Nephron (organoid): Measurements from ENCODE around the gene NLRP1.

ENCODE experiments used
- H3K27ac Mint-ChIP-seq, 3 experiments: 2 replicates each; pipeline ENCODE4 v1.8.0; 2020; ENCODE audit warnings: mixed read lengths in 3 of 3, mild to moderate bottlenecking in 2 of 3, moderate library complexity in 1 of 3
- H3K27me3 Mint-ChIP-seq: 2 replicates; pipeline ENCODE4 v1.8.0; 2021; ENCODE audit warnings: low read depth, mild to moderate bottlenecking, moderate library complexity, mixed read lengths
- H3K36me3 Mint-ChIP-seq: 2 replicates; pipeline ENCODE4 v1.8.0; 2020; ENCODE audit warnings: low read depth, mixed read lengths
- H3K4me1 Mint-ChIP-seq: 2 replicates; pipeline ENCODE4 v1.8.0; 2020; ENCODE audit warnings: mixed read lengths
- H3K4me3 Mint-ChIP-seq, 3 experiments: 2 replicates each; pipeline ENCODE4 v1.8.0; 2020; ENCODE audit warnings: mild to moderate bottlenecking in 3 of 3, mixed read lengths in 3 of 3, moderate library complexity in 2 of 3
- H3K9me3 Mint-ChIP-seq: 2 replicates; pipeline ENCODE4 v1.8.0; 2020; ENCODE audit warnings: mixed read lengths
- TF ChIP-seq, protein P1 (sequence below), 3 experiments: fragments of 200-600 bp; sonication (generic); IDR thresholded peaks; one replicate each; pipeline ENCODE4 v1.5.0; 2021; ENCODE audit warnings: antibody characterized with exemption in 3 of 3; ENCODE audit not compliant: unreplicated experiment in 3 of 3

NLRP1 gene

GRCh38 chr17:5610956-5611355 is 26.6 kb upstream of the NLRP1 start:
- Mint-ChIP-seq H3K4me3 (no peak overlapping the region), H3K36me3 (no peaks in the 10 kb centered on the region), H3K9me3 (peaks cover 3% of the 10 kb centered on the region), H3K4me1 (no peaks in the 10 kb centered on the region), H3K27ac (no peak overlapping the region), H3K27me3 (peaks cover 13% of the 10 kb centered on the region)
- TF ChIP-seq, protein P1, sequence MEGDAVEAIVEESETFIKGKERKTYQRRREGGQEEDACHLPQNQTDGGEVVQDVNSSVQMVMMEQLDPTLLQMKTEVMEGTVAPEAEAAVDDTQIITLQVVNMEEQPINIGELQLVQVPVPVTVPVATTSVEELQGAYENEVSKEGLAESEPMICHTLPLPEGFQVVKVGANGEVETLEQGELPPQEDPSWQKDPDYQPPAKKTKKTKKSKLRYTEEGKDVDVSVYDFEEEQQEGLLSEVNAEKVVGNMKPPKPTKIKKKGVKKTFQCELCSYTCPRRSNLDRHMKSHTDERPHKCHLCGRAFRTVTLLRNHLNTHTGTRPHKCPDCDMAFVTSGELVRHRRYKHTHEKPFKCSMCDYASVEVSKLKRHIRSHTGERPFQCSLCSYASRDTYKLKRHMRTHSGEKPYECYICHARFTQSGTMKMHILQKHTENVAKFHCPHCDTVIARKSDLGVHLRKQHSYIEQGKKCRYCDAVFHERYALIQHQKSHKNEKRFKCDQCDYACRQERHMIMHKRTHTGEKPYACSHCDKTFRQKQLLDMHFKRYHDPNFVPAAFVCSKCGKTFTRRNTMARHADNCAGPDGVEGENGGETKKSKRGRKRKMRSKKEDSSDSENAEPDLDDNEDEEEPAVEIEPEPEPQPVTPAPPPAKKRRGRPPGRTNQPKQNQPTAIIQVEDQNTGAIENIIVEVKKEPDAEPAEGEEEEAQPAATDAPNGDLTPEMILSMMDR (IDR thresholded peaks at IDR 0.05; ENCODE audit: unreplicated experiment in 3 of 3), result no peak

DNA sequence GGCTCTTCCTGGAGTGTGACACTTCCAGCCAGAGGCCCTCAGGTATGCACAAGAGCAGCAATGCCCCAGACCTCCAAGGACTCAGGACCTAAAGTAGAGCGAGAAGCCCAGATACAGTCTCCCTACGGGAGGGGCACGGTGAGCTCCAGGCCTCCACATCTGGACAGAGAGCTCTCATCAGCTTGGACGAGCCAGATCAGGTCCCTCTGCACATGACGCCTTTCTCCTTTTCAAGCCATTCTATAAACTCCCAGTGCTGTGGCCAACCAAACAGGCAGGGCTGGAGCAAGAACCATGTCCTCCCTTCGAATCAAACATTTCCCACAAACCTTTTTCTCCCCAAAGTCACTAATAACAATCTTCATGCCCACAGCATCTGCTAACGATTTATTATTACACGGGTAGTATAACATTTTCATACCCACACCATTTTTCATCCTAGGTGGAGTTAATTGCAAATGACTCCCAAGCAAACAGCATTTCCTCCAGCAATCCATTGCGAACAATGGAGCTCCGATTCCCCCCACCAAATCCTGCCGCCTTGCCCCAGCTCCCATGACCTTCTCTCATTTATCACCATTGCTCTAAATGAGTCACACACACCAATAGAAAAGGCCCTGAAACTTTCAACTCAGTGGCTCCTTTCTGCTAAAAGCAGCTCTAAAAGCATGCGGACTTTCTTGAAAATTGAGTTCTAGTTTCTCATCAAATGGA is 24.2 kb upstream of the NLRP1 start:
- H3K9me3 Mint-ChIP-seq, result peaks cover 3% of the 10 kb centered on the region
- H3K36me3 Mint-ChIP-seq, result no peaks in the 10 kb centered on the region
- H3K4me1 Mint-ChIP-seq, result no peaks in the 10 kb centered on the region
- peaks cover 14% of the 10 kb centered on the region for H3K27me3 Mint-ChIP-seq
- no peak overlapping the region for H3K27ac Mint-ChIP-seq
- H3K4me3 Mint-ChIP-seq, result no peak overlapping the region
- TF ChIP-seq, protein P1 (IDR thresholded peaks at IDR 0.05; ENCODE audit: unreplicated experiment in 3 of 3), result no peak

DNA sequence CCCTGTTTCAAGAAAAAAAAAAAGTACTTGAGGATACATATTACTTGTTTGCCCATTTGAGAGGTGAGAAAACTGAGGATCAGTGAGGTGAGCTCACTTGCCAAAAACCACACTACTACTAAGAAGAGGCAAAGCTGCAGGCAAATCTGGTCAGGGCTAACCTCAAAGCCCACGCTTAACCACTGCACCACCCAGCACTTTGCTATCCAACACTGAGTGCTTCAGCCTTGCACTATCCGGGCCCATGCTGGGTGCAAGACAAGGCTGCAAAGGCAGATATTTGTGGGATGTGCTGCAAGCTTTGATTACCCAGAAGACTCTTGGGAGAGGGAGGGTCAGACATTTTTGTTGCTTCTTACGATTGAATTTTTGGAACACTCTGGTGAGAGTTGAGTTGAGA is 23.6 kb upstream of the NLRP1 start:
- H3K27ac Mint-ChIP-seq, result no peak overlapping the region
- peaks cover 15% of the 10 kb centered on the region for H3K27me3 Mint-ChIP-seq
- no peaks in the 10 kb centered on the region for H3K4me1 Mint-ChIP-seq
- H3K9me3 Mint-ChIP-seq, result peaks cover 3% of the 10 kb centered on the region
- no peak overlapping the region for H3K4me3 Mint-ChIP-seq
- H3K36me3 Mint-ChIP-seq, result no peaks in the 10 kb centered on the region
- TF ChIP-seq, protein P1 (IDR thresholded peaks at IDR 0.05; ENCODE audit: unreplicated experiment in 3 of 3), result no peak

GRCh38 chr17:5605452-5605851 is 21.1 kb upstream of the NLRP1 start:
- Mint-ChIP-seq H3K4me3 (no peak overlapping the region), H3K36me3 (no peaks in the 10 kb centered on the region), H3K9me3 (no peaks in the 10 kb centered on the region), H3K27ac (no peak overlapping the region), H3K4me1 (no peaks in the 10 kb centered on the region), H3K27me3 (peaks cover 30% of the 10 kb centered on the region)
- TF ChIP-seq, protein P1 (IDR thresholded peaks at IDR 0.05; ENCODE audit: unreplicated experiment in 3 of 3), result no peak

DNA sequence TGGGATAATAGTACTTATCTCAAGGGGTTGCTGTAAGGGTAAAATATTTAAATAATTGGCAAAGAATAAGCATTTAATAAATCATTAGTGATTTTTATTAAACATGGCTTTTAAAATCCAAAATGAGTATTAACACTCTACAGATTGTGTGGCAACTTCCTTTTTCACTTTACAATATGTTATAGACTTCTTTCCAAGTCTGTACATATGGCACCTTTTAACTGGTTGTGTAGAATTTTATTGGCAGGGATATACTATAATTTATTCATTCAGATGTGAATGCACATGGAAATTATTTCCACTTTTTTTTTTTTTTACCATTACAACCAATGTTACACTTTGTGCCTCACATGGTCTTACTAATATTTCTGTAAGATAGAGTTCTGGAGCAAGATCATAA is 15.7 kb upstream of the NLRP1 start:
- no peak overlapping the region for H3K4me3 Mint-ChIP-seq
- no peaks in the 10 kb centered on the region for H3K36me3 Mint-ChIP-seq
- no peaks in the 10 kb centered on the region for H3K4me1 Mint-ChIP-seq
- no peaks in the 10 kb centered on the region for H3K9me3 Mint-ChIP-seq
- peaks cover 59% of the 10 kb centered on the region for H3K27me3 Mint-ChIP-seq
- TF ChIP-seq, protein P1 (IDR thresholded peaks at IDR 0.05; ENCODE audit: unreplicated experiment in 3 of 3), result no peak
- H3K27ac Mint-ChIP-seq, result no peak overlapping the region

DNA sequence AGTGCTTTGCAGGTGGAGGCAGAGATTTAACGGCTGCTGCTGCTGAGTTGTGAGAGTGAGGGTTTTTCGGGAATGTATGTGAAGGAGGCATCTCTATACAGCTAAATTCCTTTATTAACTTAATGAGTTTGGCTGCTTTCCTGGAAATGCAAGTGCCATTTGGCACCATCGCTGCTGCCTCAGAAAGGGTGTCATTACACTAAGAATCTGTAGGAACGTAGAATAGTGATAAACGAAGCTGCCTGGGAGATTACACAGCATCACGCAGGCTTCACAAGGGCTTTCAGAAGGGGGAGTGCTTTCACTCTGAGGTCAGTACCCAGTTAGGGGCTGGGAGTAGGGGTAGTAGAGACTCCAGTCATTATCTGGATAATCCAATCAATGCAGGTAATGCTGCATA is 14.1 kb upstream of the NLRP1 start:
- H3K4me3 Mint-ChIP-seq, result no peak overlapping the region
- no peaks in the 10 kb centered on the region for H3K4me1 Mint-ChIP-seq
- TF ChIP-seq, protein P1 (IDR thresholded peaks at IDR 0.05; ENCODE audit: unreplicated experiment in 3 of 3), result no peak
- no peaks in the 10 kb centered on the region for H3K9me3 Mint-ChIP-seq
- peaks cover 64% of the 10 kb centered on the region for H3K27me3 Mint-ChIP-seq
- no peak overlapping the region for H3K27ac Mint-ChIP-seq
- no peaks in the 10 kb centered on the region for H3K36me3 Mint-ChIP-seq
